ENCODE results near the gene EXOC3.

Gene EXOC3

GRCh38 chr5:493758-494157 is 50.8 kb downstream of the EXOC3 start:
- no peak for TF ChIP-seq CTCF (IDR thresholded peaks at IDR 0.05; ENCODE audit: control insufficient read depth, extremely low read depth, insufficient read depth)
- H3K4me3 ChIP-seq (ENCODE audit: low read depth, low read length): no peak overlapping the region
- no peak for DNase-seq (ENCODE audit: low read depth)

- no peak overlapping the region for H3K4me3 ChIP-seq (ENCODE audit: low read depth, low read length)
- DNase-seq (ENCODE audit: low read depth): no peak
- no peak for TF ChIP-seq CTCF (IDR thresholded peaks at IDR 0.05; ENCODE audit: control insufficient read depth, extremely low read depth, insufficient read depth)
Measured at GRCh38 chr5:494667-495255, 51.8 kb downstream of the EXOC3 start.

- H3K4me3 ChIP-seq (ENCODE audit: low read depth, low read length): no peak overlapping the region
- TF ChIP-seq CTCF (IDR thresholded peaks at IDR 0.05; ENCODE audit: control insufficient read depth, extremely low read depth, insufficient read depth): no peak
- no peak for DNase-seq (ENCODE audit: low read depth)
Measured at GRCh38 chr5:496028-496427, 53.1 kb downstream of the EXOC3 start.

- no peak overlapping the region for H3K4me3 ChIP-seq (ENCODE audit: low read depth, low read length)
- no peak for TF ChIP-seq CTCF (IDR thresholded peaks at IDR 0.05; ENCODE audit: control insufficient read depth, extremely low read depth, insufficient read depth)
- no peak for DNase-seq (ENCODE audit: low read depth)
Measured at GRCh38 chr5:497090-497700, 54.2 kb downstream of the EXOC3 start.

GRCh38 chr5:497871-498509 is 55.0 kb downstream of the EXOC3 start:
- TF ChIP-seq CTCF (IDR thresholded peaks at IDR 0.05; ENCODE audit: control insufficient read depth, extremely low read depth, insufficient read depth): no peak
- no peak overlapping the region for H3K4me3 ChIP-seq (ENCODE audit: low read depth, low read length)
- DNase-seq (ENCODE audit: low read depth): no peak

- no peak for TF ChIP-seq CTCF (IDR thresholded peaks at IDR 0.05; ENCODE audit: control insufficient read depth, extremely low read depth, insufficient read depth)
- DNase-seq (ENCODE audit: low read depth): no peak
- no peak overlapping the region for H3K4me3 ChIP-seq (ENCODE audit: low read depth, low read length)
Measured at GRCh38 chr5:499233-500209, 56.5 kb downstream of the EXOC3 start.
